ENCODE data around the gene TNPO3.
A peak's percentile ranks its signal among the peaks of the same experiment; 100 is the strongest.
"Not testable (repeated sequence)": the region's sequence is repeated elsewhere in the genome, so short reads cannot be mapped to it uniquely, and the experiment has no call there.

Gene TNPO3

GRCh38 chr7:128954830-128955802 lies 99.8 kb downstream of the TNPO3 start:
- no peak for DNase-seq

DNA sequence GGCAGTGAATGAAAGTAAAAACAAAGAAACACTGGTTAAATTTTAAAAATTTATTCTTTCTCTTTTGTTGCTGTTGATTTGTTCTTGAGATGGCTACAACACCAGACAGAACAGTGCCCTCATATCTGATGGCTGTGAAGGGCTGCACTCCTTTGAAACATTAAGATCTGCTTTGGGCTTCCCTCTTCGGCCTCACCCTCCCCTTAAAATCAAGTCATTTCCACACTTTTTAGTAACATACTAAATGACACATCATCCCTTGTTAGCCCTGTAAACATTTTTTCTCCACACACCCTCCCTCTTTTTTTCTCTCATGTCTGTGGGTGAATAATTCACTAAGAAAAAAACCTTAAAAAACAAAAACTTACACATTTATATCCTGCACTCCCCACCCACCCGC lies 100.8 kb downstream of the TNPO3 start:
- DNase-seq = no peak

DNA sequence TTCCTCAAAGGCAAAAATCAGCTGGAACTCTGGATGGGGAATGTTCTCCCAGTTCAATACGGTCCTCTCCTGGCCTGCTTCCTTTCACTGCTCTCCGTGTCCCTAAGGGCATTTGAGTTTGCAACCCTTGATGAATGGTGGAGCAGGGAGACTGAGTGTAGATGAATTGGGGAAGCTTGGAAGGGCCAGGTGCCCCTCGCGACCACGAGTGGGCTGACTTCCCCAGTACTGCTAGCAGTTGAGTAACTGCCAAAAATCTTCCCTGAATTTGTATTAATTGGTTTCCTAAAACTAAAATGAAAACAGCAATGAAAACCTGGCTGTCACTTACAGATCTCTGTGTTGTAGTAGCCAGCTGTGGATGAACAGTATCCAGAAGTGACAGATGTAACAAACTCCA lies 103.6 kb downstream of the TNPO3 start:
- DNase-seq = no peak

- no peak for DNase-seq
Measured at GRCh38 chr7:128948976-128949760, 105.7 kb downstream of the TNPO3 start.

- no peak for DNase-seq
Measured at GRCh38 chr7:128948312-128948973, 106.5 kb downstream of the TNPO3 start.

GRCh38 chr7:128947854-128948253 lies 107.1 kb downstream of the TNPO3 start:
- no peak for DNase-seq

DNA sequence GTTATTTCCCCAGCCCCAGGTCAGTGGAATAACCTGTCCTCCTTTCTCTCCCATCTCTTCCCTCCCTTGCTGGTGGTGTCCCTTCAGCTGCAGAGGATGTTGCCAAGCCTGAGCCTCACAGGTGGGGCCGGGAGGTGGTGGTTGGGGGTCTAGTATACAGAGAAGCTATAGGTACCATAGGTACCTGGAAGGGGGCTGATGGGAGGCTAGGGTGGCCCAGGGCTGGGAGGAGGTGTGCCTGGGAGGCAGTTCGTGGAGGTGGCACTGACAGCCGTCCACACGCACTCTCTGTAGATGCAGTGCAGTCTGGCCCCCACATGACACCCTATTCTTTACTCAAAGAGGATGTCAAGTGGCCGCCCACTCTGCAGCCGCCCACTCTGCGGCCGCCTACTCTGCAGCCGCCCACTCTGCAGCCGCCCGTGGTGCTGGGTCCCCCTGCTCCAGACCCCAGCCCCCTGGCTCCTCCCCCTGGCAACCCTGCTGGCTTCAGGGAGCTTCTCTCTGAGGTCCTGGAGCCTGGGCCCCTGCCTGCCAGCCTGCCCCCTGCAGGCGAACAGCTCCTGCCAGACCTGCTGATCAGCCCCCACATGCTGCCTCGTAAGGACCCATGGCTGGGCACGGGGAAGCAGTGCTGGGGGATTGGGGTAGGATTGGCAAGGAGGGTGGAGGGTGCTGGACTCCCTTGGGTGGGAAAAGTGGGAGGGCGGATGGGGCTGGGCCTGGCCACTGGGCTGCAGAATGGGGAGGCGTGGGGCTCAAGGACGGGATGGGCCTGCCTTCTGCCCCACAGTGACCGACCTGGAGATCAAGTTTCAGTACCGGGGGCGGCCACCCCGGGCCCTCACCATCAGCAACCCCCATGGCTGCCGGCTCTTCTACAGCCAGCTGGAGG lies 107.7 kb downstream of the TNPO3 start:
- no peak for DNase-seq

DNA sequence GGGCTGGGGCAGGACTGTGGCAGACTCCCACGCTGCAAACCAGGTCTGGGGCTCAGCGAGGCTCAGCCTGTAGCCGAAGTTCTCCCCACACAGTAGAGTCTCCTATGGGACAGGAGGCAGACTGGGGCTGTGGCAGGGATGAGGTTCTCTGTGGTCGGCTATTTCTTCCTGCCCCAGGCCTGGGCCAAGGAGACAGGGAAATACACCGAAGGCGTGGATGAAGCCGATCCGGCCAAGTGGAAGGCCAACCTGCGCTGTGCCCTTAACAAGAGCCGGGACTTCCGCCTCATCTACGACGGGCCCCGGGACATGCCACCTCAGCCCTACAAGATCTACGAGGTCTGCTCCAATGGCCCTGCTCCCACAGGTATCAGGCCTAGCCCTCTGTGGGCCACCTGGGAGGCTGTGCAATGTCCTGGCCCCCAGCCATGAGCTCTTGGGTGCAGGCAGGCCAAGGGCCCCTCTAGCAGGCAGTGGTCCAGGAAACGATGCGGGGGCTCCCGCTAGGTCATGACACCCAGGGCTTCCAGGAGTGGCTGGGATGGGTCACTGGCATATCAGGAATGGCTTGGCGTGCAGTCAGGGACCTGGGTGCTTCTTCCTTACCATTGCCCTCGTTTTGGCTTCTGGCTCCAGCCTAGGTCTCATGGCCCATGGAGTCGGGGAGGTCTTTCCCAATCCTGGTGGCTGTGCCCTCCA lies 109.1 kb downstream of the TNPO3 start:
- DNase-seq = no peak

DNA sequence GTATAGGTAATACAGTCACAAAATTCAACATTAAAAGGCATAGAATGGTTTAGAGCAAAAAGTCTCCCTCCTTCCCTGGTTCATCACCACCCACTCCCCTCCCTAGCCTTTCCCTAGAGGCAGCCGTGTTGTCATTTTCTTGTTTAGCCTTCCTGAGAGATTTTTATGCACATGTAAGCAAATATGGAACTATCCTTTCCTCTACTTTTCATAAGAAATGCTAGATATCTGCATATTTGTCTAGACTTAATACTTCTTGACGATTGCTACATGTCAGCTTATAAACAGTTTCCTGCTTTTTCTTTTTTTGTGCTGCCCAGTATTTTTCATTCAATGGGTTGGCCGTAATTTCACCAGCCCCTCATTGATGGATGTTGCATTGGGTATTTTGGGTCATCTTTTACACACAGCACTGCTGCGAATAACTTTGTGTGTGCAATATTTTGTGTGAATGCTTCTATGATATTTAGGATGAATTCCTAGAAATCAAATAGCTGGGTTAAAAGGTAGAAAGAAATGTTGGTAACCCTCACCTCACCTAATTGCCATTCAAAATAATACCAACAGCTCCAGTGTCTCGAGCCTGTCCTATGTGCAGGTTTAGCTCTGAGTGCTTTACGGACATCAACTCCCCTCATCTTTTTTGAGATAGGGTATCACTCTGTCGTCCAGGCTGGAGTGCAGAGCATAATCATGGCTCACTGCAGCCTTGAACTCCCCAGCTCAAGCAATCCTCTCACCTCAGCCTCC lies 110.2 kb downstream of the TNPO3 start:
- no peak for DNase-seq

- not testable (repeated sequence) for DNase-seq
Measured at GRCh38 chr7:128943251-128943650, 111.7 kb downstream of the TNPO3 start.

DNA sequence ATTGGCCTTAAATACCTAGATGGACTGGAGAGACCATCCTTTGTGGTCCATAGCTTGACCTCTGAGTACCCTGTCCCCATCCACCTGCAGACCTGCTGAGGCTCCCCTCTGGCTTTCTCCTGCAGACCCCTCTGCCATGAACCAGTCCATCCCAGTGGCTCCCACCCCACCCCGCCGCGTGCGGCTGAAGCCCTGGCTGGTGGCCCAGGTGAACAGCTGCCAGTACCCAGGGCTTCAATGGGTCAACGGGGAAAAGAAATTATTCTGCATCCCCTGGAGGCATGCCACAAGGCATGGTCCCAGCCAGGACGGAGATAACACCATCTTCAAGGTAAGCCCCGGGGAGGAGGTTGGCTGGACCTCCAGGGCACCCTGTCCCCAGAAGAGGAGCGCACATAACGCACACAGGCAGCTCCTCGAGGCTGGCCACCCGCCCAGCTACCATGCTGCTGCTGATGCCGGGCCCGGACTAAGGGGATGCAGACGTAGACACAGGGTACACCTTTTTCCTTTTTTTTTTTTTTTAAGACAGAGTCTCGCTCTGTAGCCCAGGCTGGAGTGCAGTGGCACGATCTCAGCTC lies 112.9 kb downstream of the TNPO3 start:
- no peak for DNase-seq

- DNase-seq = no peak
Measured at GRCh38 chr7:128941323-128941890, 113.5 kb downstream of the TNPO3 start.

- DNase-seq = peak; percentile 91
Measured at GRCh38 chr7:128940494-128941322, 114.2 kb downstream of the TNPO3 start.

DNA sequence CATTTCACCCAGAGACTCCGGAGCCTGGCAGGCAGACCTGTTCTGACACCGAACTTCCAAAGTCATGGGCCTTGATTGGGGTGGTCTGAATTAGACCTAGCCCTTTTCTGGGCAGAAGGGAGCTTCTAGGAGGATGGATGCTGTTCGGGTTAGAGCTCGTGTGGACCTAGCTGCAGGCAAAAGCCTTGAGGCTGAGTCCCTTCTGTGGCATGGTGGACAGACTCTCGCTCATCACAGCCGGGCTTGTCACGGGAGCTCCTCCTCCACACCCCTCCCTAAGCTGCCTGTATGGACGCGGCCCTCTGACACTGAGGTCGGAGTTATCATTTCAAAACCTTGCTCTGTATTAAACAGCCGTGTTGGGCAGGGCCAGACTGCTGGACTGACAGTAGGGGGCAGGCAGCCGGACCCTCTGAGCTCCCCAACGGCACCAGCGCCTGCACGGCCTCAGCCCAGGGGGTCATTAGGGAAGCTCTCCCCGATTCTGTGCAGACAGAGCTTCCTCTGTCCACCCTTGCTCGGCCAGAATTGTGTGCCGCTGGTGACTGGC lies 115.0 kb downstream of the TNPO3 start:
- peak; percentile 58 for DNase-seq

DNA sequence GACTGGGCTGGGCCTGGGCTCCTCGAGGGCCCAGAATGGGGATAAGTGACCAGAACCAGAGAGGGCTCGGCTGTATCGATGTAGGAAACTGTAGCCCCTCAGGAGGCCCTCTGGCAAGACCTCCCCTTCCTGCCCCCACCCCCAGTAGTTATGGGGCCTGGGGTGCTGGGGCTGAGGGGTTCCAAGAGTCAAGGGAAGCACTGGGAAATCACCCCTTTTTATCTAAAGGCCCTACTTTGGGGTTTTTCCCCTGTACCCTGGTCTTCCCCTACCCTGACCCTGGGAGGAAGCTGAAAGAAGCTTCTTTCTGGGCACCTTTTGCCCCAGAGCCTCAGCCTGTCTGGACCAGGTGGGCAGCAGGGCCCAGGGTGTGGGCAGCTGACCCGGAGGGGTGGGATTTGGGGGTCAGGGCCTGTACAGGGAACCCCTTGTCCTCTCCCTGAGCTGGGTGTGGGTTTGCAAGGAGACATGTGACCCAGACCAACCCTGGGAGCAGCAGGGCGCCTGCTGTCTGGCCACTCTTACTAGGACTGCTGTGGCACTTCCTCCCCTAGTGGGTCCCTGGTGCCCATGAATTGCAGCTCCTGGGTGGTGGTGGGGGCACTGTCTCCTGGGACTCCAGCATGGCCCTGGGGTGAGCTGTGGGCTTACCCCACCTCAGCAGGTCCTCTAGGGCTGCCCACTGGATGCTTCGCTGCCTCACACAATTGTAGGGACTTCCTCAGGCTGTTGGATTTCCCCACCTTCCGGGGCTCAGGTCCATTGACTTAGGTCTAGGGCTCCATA lies 115.6 kb downstream of the TNPO3 start:
- no peak for DNase-seq

GRCh38 chr7:128938544-128939074 lies 116.3 kb downstream of the TNPO3 start:
- DNase-seq = peak; percentile 33

GRCh38 chr7:128937647-128938543 lies 117.0 kb downstream of the TNPO3 start, which contains the start of gene IRF5:
IRF5 (plus strand) TSS chr7:128937927; CDS start chr7:128942082, 4,155 bp downstream.
- peak; percentile 35 for DNase-seq

All from GDM1 (cell line).